HG03025 (cell line): Measurements from ENCODE around the gene MVB12B.
"Not testable (repeated sequence)": the region's sequence is repeated elsewhere in the genome, so short reads cannot be mapped to it uniquely, and the experiment has no call there.

Experiments
- ATAC-seq: cut with Tn5 transposase; IDR thresholded peaks from one replicate; pipeline ENCODE4 v1.9.1; 2021; ENCODE audit warnings: mild to moderate bottlenecking, moderate library complexity; ENCODE audit not compliant: unreplicated experiment, low FRiP score

MVB12B gene

GRCh38 chr9:126548312-126548711 is 221.7 kb downstream of the MVB12B start:
- ATAC-seq, result no peak

- ATAC-seq, result no peak
Measured at GRCh38 chr9:126549246-126550006, 222.8 kb downstream of the MVB12B start.

- no peak for ATAC-seq
Measured at GRCh38 chr9:126550891-126551351, 224.3 kb downstream of the MVB12B start.

GRCh38 chr9:126551812-126552211 is 225.2 kb downstream of the MVB12B start:
- no peak for ATAC-seq

- ATAC-seq, result no peak
Measured at GRCh38 chr9:126554292-126554691, 227.7 kb downstream of the MVB12B start.

- not testable (repeated sequence) for ATAC-seq
Measured at GRCh38 chr9:126555421-126555820, 228.8 kb downstream of the MVB12B start.
